Neural cell (in vitro differentiated cells): ENCODE data around the gene CACNA1C.

Experiments
- EP300 ChIP-seq: fragments of 450-650 bp; conservative IDR thresholded peaks from 2 replicates; pipeline ENCODE4 v1.6.1; 2014; ENCODE audit warnings: antibody characterized with exemption, mild to moderate bottlenecking, moderate library complexity; ENCODE audit not compliant: poor library complexity, severe bottlenecking
- EZH2 ChIP-seq: fragments of 200-600, 300-800 bp; shearing (Covaris generic), sonication (generic); IDR thresholded peaks from 2 replicates; pipeline ENCODE4 v1.6.1; 2014; ENCODE audit warnings: antibody characterized with exemption, low read length, borderline replicate concordance, mild to moderate bottlenecking; ENCODE audit not compliant: insufficient read depth, poor library complexity, severe bottlenecking
- MXI1 ChIP-seq: fragments of 450-650 bp; conservative IDR thresholded peaks from 2 replicates; pipeline ENCODE4 v1.6.1; 2014; ENCODE audit warnings: antibody characterized with exemption, mild to moderate bottlenecking; ENCODE audit not compliant: poor library complexity, severe bottlenecking
- POLR2AphosphoS5 ChIP-seq: IDR thresholded peaks from 2 replicates; pipeline ENCODE4 v1.6.1; 2012
- RAD21 ChIP-seq: fragments of 450-650 bp; conservative IDR thresholded peaks from 2 replicates; pipeline ENCODE4 v1.6.1; 2014; ENCODE audit warnings: antibody characterized with exemption, mild to moderate bottlenecking, moderate library complexity
- REST ChIP-seq: IDR thresholded peaks from 2 replicates; pipeline ENCODE4 v1.6.1; 2012; ENCODE audit warnings: borderline replicate concordance
- SMC3 ChIP-seq: fragments of 450-650 bp; conservative IDR thresholded peaks from 2 replicates; pipeline ENCODE4 v1.6.1; 2014; ENCODE audit warnings: antibody characterized with exemption, mild to moderate bottlenecking, moderate library complexity; ENCODE audit not compliant: poor library complexity
- TAF1 ChIP-seq: IDR thresholded peaks from 2 replicates; pipeline ENCODE4 v1.6.1; 2012; ENCODE audit warnings: low read depth
- TF ChIP-seq, protein P1 (sequence below): fragments of 450-650 bp; IDR thresholded peaks from 2 replicates; pipeline ENCODE4 v1.5.1; 2014; ENCODE audit warnings: antibody characterized with exemption, mild to moderate bottlenecking, moderate library complexity; ENCODE audit not compliant: poor library complexity, severe bottlenecking

- no peak for TF ChIP-seq RAD21
- no peak for TF ChIP-seq EZH2
- TF ChIP-seq, protein P1, sequence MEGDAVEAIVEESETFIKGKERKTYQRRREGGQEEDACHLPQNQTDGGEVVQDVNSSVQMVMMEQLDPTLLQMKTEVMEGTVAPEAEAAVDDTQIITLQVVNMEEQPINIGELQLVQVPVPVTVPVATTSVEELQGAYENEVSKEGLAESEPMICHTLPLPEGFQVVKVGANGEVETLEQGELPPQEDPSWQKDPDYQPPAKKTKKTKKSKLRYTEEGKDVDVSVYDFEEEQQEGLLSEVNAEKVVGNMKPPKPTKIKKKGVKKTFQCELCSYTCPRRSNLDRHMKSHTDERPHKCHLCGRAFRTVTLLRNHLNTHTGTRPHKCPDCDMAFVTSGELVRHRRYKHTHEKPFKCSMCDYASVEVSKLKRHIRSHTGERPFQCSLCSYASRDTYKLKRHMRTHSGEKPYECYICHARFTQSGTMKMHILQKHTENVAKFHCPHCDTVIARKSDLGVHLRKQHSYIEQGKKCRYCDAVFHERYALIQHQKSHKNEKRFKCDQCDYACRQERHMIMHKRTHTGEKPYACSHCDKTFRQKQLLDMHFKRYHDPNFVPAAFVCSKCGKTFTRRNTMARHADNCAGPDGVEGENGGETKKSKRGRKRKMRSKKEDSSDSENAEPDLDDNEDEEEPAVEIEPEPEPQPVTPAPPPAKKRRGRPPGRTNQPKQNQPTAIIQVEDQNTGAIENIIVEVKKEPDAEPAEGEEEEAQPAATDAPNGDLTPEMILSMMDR, result no peak
- TF ChIP-seq SMC3, result no peak
- no peak for TF ChIP-seq POLR2AphosphoS5
- no peak for TF ChIP-seq MXI1
- no peak for TF ChIP-seq TAF1
- no peak for TF ChIP-seq REST
- no peak for TF ChIP-seq EP300
Observed at GRCh38 chr12:2453076-2453760, 400.4 kb downstream of the CACNA1C start.
